Activated CD8-positive, alpha-beta T cell treated with anti-CD3 and anti-CD28 coated beads, Interleukin-2, amount 10 ng/mL, durations not matched to agents 7 days and 5 days (primary cell): Measurements from ENCODE around the gene DSCAML1. TPM values are rescaled to one million over a fixed set of nuclear protein-coding genes. Genes with fewer than 3 reads are reported as not detected.

Source experiments
- ATAC-seq: fragments of 150-1000 bp; cut with Tn5 transposase; one replicate; pipeline ENCODE4 v1.10.0; 2021; ENCODE audit warnings: moderate library complexity
- CTCF ChIA-PET: fragments of 350-600 bp; sonication (Branson Sonifier 250); formaldehyde crosslinking; loops from one replicate; lab custom pipeline; 2021; ENCODE audit warnings: antibody characterized with exemption; lab: Charles Lee
- POLR2A ChIA-PET: fragments of 350-600 bp; sonication (Branson Sonifier 250); formaldehyde crosslinking; loops from one replicate; lab custom pipeline; 2021; ENCODE audit warnings: antibody characterized with exemption; lab: Charles Lee
- DNase-seq: peaks from one replicate; pipeline ENCODE4 v3.0.0-alpha.2; 2020
- H3K27ac Mint-ChIP-seq: one replicate; pipeline ENCODE4 v1.8.0; 2021; ENCODE audit warnings: mild to moderate bottlenecking, mixed read lengths
- H3K27me3 Mint-ChIP-seq: one replicate; pipeline ENCODE4 v1.8.0; 2021; ENCODE audit warnings: low read depth, mixed read lengths
- H3K36me3 Mint-ChIP-seq: one replicate; pipeline ENCODE4 v1.8.0; 2021; ENCODE audit warnings: low read depth, mixed read lengths
- H3K4me1 Mint-ChIP-seq: one replicate; pipeline ENCODE4 v1.8.0; 2021; ENCODE audit warnings: low read depth, mixed read lengths
- H3K4me3 Mint-ChIP-seq: one replicate; pipeline ENCODE4 v1.8.0; 2021; ENCODE audit warnings: mild to moderate bottlenecking, mixed read lengths
- H3K9me3 Mint-ChIP-seq: one replicate; pipeline ENCODE4 v1.8.0; 2022; ENCODE audit warnings: mixed read lengths; ENCODE audit not compliant: insufficient read depth
- total RNA-seq, 2 experiments: library from RNA; stranded (reverse); gene quantifications; one replicate each; pipeline ENCODE4 v1.2.3, GENCODE V29; 2021

DSCAML1 gene
- total RNA-seq, 2 experiments from 2014 or later, result 0.16 to 0.37 TPM

DNA sequence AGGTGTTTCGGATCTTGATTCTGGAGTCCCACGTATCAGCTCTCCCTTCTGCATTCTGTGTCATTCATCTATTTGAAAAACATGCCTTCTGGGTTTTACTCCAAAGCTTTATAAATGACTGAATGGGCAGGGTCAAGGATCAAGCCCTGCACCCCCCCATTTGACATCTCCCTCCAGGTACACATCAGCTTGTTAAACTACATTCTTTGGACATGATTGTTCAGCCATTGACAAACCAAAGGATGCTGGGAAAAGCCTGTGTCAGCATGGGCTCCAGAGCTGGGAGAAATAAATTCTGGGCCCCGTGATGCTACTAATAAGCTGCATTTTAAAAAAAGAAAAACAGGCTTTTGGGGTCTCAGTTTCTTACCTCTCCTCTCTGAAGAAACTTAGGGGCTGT is 103.7 kb downstream of the DSCAML1 start:
- DNase-seq (no peak), ATAC-seq (no peak)
- Mint-ChIP-seq H3K27ac (no peak overlapping the region), H3K27me3 (no peaks in the 10 kb centered on the region), H3K36me3 (no peaks in the 10 kb centered on the region), H3K9me3 (no peaks in the 10 kb centered on the region), H3K4me3 (no peak overlapping the region), H3K4me1 (no peaks in the 10 kb centered on the region)
- ChIA-PET POLR2A (no interaction called here), CTCF (no interaction called here)

GRCh38 chr11:117691516-117691915 is 105.5 kb downstream of the DSCAML1 start:
- Mint-ChIP-seq H3K4me3 (no peak overlapping the region), H3K27me3 (no peaks in the 10 kb centered on the region), H3K4me1 (no peaks in the 10 kb centered on the region), H3K27ac (no peak overlapping the region), H3K9me3 (no peaks in the 10 kb centered on the region), H3K36me3 (no peaks in the 10 kb centered on the region)
- no peak for DNase-seq
- ChIA-PET CTCF (no interaction called here), POLR2A (no interaction called here)
- ATAC-seq, result no peak

- Mint-ChIP-seq H3K4me1 (no peaks in the 10 kb centered on the region), H3K36me3 (no peaks in the 10 kb centered on the region), H3K27ac (no peak overlapping the region), H3K27me3 (no peaks in the 10 kb centered on the region), H3K9me3 (no peaks in the 10 kb centered on the region), H3K4me3 (no peak overlapping the region)
- ChIA-PET POLR2A (no interaction called here), CTCF (interaction anchor here (1.3 kb wide), 1 partner anchor 265 kb away, joined by 4 read pairs; no protein-coding TSS in a partner anchor)
- ATAC-seq (no peak), DNase-seq (no peak)
Measured at GRCh38 chr11:117691218-117691514, 105.8 kb downstream of the DSCAML1 start.

GRCh38 chr11:117690484-117691217 is 106.4 kb downstream of the DSCAML1 start:
- no peak overlapping the region for H3K27ac Mint-ChIP-seq
- no peaks in the 10 kb centered on the region for H3K27me3 Mint-ChIP-seq
- no peak overlapping the region for H3K4me3 Mint-ChIP-seq
- H3K36me3 Mint-ChIP-seq, result no peaks in the 10 kb centered on the region
- no peak for DNase-seq
- ChIA-PET POLR2A (no interaction called here), CTCF (interaction anchor here (0.8 to 1.3 kb wide), 2 partner anchors 117 to 264 kb away, joined by 3 to 4 read pairs; no protein-coding TSS in a partner anchor)
- no peak for ATAC-seq
- H3K4me1 Mint-ChIP-seq, result no peaks in the 10 kb centered on the region
- no peaks in the 10 kb centered on the region for H3K9me3 Mint-ChIP-seq

- Mint-ChIP-seq H3K4me3 (no peak overlapping the region), H3K9me3 (no peaks in the 10 kb centered on the region), H3K4me1 (no peaks in the 10 kb centered on the region), H3K36me3 (no peaks in the 10 kb centered on the region), H3K27ac (no peak overlapping the region), H3K27me3 (no peaks in the 10 kb centered on the region)
- ATAC-seq, result no peak
- ChIA-PET POLR2A (no interaction called here), CTCF (interaction anchor here (1.0 kb wide), 1 partner anchor 262 kb away, joined by 3 read pairs; no protein-coding TSS in a partner anchor)
- DNase-seq, result no peak
Measured at GRCh38 chr11:117688255-117688797, 108.7 kb downstream of the DSCAML1 start.

- Mint-ChIP-seq H3K9me3 (no peaks in the 10 kb centered on the region), H3K4me3 (no peak overlapping the region), H3K27ac (no peak overlapping the region), H3K4me1 (no peaks in the 10 kb centered on the region), H3K36me3 (no peaks in the 10 kb centered on the region), H3K27me3 (no peaks in the 10 kb centered on the region)
- no peak for DNase-seq
- ATAC-seq, result no peak
- POLR2A ChIA-PET, result no interaction called here
- CTCF ChIA-PET, result interaction anchor here (1.0 kb wide), 1 partner anchor 262 kb away, joined by 3 read pairs; no protein-coding TSS in a partner anchor
Measured at GRCh38 chr11:117687776-117688175, 109.2 kb downstream of the DSCAML1 start.

DNA sequence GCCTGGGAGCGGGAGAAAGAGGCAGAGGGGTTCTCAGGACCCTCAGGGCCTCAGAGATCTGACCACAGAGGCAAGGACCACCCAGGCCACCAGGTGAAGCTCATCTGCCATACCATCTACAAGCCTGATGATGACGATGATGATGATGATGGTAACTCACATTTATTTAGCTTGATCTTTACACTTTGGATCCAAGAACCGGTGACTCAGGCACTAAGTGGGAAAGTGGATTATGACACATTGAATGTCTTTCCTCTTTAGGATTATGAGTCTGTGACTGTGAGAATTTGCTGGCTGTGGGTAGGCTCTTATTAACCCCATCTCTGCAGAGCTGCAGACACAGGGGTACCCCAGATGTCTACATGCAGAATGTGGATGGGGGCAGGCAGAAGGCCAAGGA is 110.3 kb downstream of the DSCAML1 start:
- no peak for DNase-seq
- no peaks in the 10 kb centered on the region for H3K4me1 Mint-ChIP-seq
- ChIA-PET CTCF (no interaction called here), POLR2A (no interaction called here)
- H3K27me3 Mint-ChIP-seq, result no peaks in the 10 kb centered on the region
- ATAC-seq, result no peak
- H3K27ac Mint-ChIP-seq, result no peak overlapping the region
- no peak overlapping the region for H3K4me3 Mint-ChIP-seq
- no peaks in the 10 kb centered on the region for H3K36me3 Mint-ChIP-seq
- H3K9me3 Mint-ChIP-seq, result no peaks in the 10 kb centered on the region

- ChIA-PET POLR2A (no interaction called here), CTCF (interaction anchor here (1.3 kb wide), 1 partner anchor 259 kb away, joined by 4 read pairs; no protein-coding TSS in a partner anchor)
- Mint-ChIP-seq H3K36me3 (no peaks in the 10 kb centered on the region), H3K4me1 (no peaks in the 10 kb centered on the region), H3K27ac (no peak overlapping the region), H3K4me3 (no peak overlapping the region), H3K27me3 (no peaks in the 10 kb centered on the region), H3K9me3 (no peaks in the 10 kb centered on the region)
- DNase-seq, result no peak
- ATAC-seq, result no peak
Measured at GRCh38 chr11:117685566-117685965, 111.5 kb downstream of the DSCAML1 start.

- Mint-ChIP-seq H3K36me3 (no peaks in the 10 kb centered on the region), H3K4me3 (no peak overlapping the region), H3K4me1 (no peaks in the 10 kb centered on the region), H3K27ac (no peak overlapping the region), H3K9me3 (no peaks in the 10 kb centered on the region), H3K27me3 (no peaks in the 10 kb centered on the region)
- DNase-seq (no peak), ATAC-seq (no peak)
- ChIA-PET POLR2A (no interaction called here), CTCF (no interaction called here)
Measured at GRCh38 chr11:117684731-117685130, 112.3 kb downstream of the DSCAML1 start.

- ATAC-seq (no peak), DNase-seq (no peak)
- Mint-ChIP-seq H3K4me3 (no peak overlapping the region), H3K27me3 (no peaks in the 10 kb centered on the region), H3K36me3 (no peaks in the 10 kb centered on the region), H3K9me3 (no peaks in the 10 kb centered on the region), H3K27ac (no peak overlapping the region), H3K4me1 (no peaks in the 10 kb centered on the region)
- ChIA-PET POLR2A (no interaction called here), CTCF (no interaction called here)
Measured at GRCh38 chr11:117684111-117684510, 112.9 kb downstream of the DSCAML1 start.

GRCh38 chr11:117681438-117681837 is 115.6 kb downstream of the DSCAML1 start:
- H3K9me3 Mint-ChIP-seq, result no peaks in the 10 kb centered on the region
- no peaks in the 10 kb centered on the region for H3K36me3 Mint-ChIP-seq
- no peaks in the 10 kb centered on the region for H3K27me3 Mint-ChIP-seq
- ChIA-PET POLR2A (no interaction called here), CTCF (no interaction called here)
- H3K4me3 Mint-ChIP-seq, result no peak overlapping the region
- H3K27ac Mint-ChIP-seq, result no peak overlapping the region
- H3K4me1 Mint-ChIP-seq, result no peaks in the 10 kb centered on the region
- ATAC-seq (no peak), DNase-seq (no peak)

- ChIA-PET POLR2A (no interaction called here), CTCF (interaction anchor here (1.0 kb wide), 1 partner anchor 58 kb away, joined by 3 read pairs; no protein-coding TSS in a partner anchor)
- Mint-ChIP-seq H3K36me3 (no peaks in the 10 kb centered on the region), H3K4me1 (peaks cover 2% of the 10 kb centered on the region), H3K27me3 (peaks cover 2% of the 10 kb centered on the region), H3K4me3 (no peak overlapping the region), H3K9me3 (no peaks in the 10 kb centered on the region), H3K27ac (no peak overlapping the region)
- DNase-seq (no peak), ATAC-seq (no peak)
Measured at GRCh38 chr11:117679461-117679860, 117.6 kb downstream of the DSCAML1 start.
